ENCODE data around the gene THPO. TPM values are rescaled to one million over a fixed set of nuclear protein-coding genes. Genes with fewer than 3 reads are reported as not detected.
A peak's percentile ranks its signal among the peaks of the same experiment; 100 is the strongest.

The THPO gene
- total RNA-seq, 1 donor from 2014 or later = 0.35 TPM

- no peak for DNase-seq (ENCODE audit: low read depth)
Observed at GRCh38 chr3:184333700-184334099, 44.3 kb downstream of the THPO start.

- DNase-seq (ENCODE audit: low read depth) = no peak
Observed at GRCh38 chr3:184333190-184333589, 44.8 kb downstream of the THPO start.

- peak; percentile 92 for DNase-seq (ENCODE audit: low read depth)
Observed at GRCh38 chr3:184332370-184333090, 45.5 kb downstream of the THPO start.

GRCh38 chr3:184328516-184328915 is 49.5 kb downstream of the THPO start:
- DNase-seq (ENCODE audit: low read depth) = no peak

GRCh38 chr3:184327171-184327570 is 50.8 kb downstream of the THPO start:
- DNase-seq (ENCODE audit: low read depth) = no peak

- no peak for DNase-seq (ENCODE audit: low read depth)
Observed at GRCh38 chr3:184325715-184326369, 52.2 kb downstream of the THPO start.

GRCh38 chr3:184325269-184325668 is 52.7 kb downstream of the THPO start:
- no peak for DNase-seq (ENCODE audit: low read depth)

- DNase-seq (ENCODE audit: low read depth) = no peak
Observed at GRCh38 chr3:184323696-184324095, 54.3 kb downstream of the THPO start.

GRCh38 chr3:184322731-184323487 is 55.1 kb downstream of the THPO start:
- no peak for DNase-seq (ENCODE audit: low read depth)

Other genes starting within 250 kb of the THPO start
- 36.1 and 43.8 TPM in 2 replicates for gene EIF2B5, start 242.8 kb downstream of the THPO start, total RNA-seq
- gene DVL3, start 222.8 kb downstream of the THPO start, total RNA-seq = 16.8 and 63.6 TPM in 2 replicates
- 299 and 523 TPM in 2 replicates for gene AP2M1, start 203.4 kb downstream of the THPO start, total RNA-seq
- 17.9 and 53.3 TPM in 2 replicates for gene ABCF3, start 192.0 kb downstream of the THPO start, total RNA-seq
- 0.10 TPM in 1 of 2 replicates, not detected in the other for gene VWA5B2, start 148.6 kb downstream of the THPO start, total RNA-seq
- 18.9 and 43.2 TPM in 2 replicates for gene ALG3, start 129.2 kb downstream of the THPO start, total RNA-seq
- gene EEF1AKMT4, start 128.5 kb downstream of the THPO start, total RNA-seq = 4.3 and 4.7 TPM in 2 replicates
- gene CAMK2N2, start 116.7 kb downstream of the THPO start, total RNA-seq = 0.10 TPM in 1 of 2 replicates, not detected in the other
- gene ECE2, start 102.2 kb downstream of the THPO start, total RNA-seq = not detected in 2 replicates
- gene PSMD2, start 79.0 kb downstream of the THPO start, total RNA-seq = 423 and 840 TPM in 2 replicates
- gene EIF4G1, start 63.6 kb downstream of the THPO start, total RNA-seq = 195 and 527 TPM in 2 replicates
- 16.8 and 24.2 TPM in 2 replicates for gene FAM131A, start 40.6 kb downstream of the THPO start, total RNA-seq
- 1.7 and 3.5 TPM in 2 replicates for gene CLCN2, start 16.6 kb downstream of the THPO start, total RNA-seq
- gene POLR2H, start 16.5 kb downstream of the THPO start, total RNA-seq = 97.3 and 161 TPM in 2 replicates
- gene CHRD, start 1.8 kb upstream of the THPO start, total RNA-seq = 3.0 and 23.9 TPM in 2 replicates
- gene EPHB3, start 183.6 kb upstream of the THPO start, total RNA-seq = 0.15 and 0.17 TPM in 2 replicates

Measured in renal cortical epithelial cell (primary cell).